Measurements from ENCODE around the gene CPED1. TPM values are rescaled to one million over a fixed set of nuclear protein-coding genes. Genes with fewer than 3 reads are reported as not detected.

CPED1 gene
- total RNA-seq, 4 donors from 2014 or later, result 7.4 to 19.6 (median 11.4) TPM

DNA sequence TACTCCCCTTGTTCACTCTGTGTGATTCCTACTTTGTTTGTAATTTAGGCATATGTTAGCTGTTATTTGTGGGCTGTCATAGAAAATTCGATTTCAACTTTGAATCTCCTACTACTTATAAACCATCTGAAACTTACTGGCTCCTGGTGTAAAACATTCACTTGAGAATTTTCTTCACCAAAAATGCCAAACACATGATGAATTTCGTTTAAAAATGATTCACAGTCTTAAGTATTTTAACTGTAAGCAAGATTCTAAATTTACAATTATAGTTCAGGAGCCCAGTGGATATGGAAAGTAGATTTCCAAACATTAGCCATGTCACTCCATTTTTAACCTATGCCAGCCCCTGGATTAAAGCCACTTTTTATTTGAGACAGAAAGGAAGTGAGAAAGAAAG lies 3.1 kb downstream of the CPED1 start:
- Histone ChIP-seq H3K36me3 (no peaks in the 10 kb centered on the region), H3K4me3 (replicated peaks in 1 of 3) (no peak overlapping the region), H3K9me3 (no peaks in the 10 kb centered on the region), H3K27me3 (no peaks in the 10 kb centered on the region), H3K27ac (peak overlapping the region in 2 of 3 donors; percentile 9 to 23), H3K4me1 (peaks cover 0 to 4% of the 10 kb centered on the region in 2 donors)
- intact Hi-C loops (cut with DNase I), result no loop called here
- TF ChIP-seq, protein P1, sequence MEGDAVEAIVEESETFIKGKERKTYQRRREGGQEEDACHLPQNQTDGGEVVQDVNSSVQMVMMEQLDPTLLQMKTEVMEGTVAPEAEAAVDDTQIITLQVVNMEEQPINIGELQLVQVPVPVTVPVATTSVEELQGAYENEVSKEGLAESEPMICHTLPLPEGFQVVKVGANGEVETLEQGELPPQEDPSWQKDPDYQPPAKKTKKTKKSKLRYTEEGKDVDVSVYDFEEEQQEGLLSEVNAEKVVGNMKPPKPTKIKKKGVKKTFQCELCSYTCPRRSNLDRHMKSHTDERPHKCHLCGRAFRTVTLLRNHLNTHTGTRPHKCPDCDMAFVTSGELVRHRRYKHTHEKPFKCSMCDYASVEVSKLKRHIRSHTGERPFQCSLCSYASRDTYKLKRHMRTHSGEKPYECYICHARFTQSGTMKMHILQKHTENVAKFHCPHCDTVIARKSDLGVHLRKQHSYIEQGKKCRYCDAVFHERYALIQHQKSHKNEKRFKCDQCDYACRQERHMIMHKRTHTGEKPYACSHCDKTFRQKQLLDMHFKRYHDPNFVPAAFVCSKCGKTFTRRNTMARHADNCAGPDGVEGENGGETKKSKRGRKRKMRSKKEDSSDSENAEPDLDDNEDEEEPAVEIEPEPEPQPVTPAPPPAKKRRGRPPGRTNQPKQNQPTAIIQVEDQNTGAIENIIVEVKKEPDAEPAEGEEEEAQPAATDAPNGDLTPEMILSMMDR (IDR thresholded peaks at IDR 0.05), result no peak
- TF ChIP-seq POLR2A (IDR thresholded peaks at IDR 0.05), result no peak
- WGBS, 2 donors, result 54 to 57% methylated on average over 2 of the region's 2 CpGs
- no peak for DNase-seq

DNA sequence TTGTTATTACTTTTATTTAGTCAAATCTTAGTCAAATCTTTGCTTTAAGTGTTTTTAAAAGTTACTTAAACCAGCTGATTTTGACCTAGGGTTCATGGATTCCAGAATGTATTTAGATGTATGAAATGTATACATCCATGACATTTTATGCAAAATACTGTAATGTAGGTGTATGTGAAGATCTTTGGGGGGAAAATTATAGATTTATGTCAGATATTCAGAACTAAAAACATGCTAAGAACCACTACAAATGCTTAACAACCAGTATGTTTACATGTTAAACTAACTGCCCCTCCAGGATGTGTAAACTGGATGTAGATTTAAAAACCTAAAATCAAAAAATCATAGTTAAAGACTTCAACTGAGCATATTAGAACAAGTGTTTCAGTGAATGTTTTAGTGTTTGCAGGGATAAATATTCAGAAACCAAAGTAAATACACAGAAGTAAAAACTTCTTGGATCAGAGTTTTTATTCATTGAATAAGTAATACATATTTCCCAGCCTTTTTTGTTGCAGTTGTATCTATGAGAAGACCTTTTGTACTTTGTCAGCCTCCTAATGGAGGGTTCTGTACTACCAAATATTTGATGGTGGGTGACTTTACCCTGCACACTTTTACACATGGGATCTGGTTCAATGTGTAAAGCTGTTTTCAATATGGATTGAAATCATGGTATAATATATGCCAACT lies 3.9 kb downstream of the CPED1 start:
- intact Hi-C loops (cut with DNase I), result no loop called here
- peaks cover 0 to 1% of the 10 kb centered on the region in 2 donors for H3K4me1 ChIP-seq
- no peak overlapping the region for H3K27ac ChIP-seq
- no peaks in the 10 kb centered on the region for H3K9me3 ChIP-seq
- H3K27me3 ChIP-seq, result no peaks in the 10 kb centered on the region
- no peak for TF ChIP-seq POLR2A (IDR thresholded peaks at IDR 0.05)
- TF ChIP-seq, protein P1 (IDR thresholded peaks at IDR 0.05), result no peak
- no peak for DNase-seq
- no peak overlapping the region for H3K4me3 ChIP-seq (replicated peaks in 1 of 3)
- no peaks in the 10 kb centered on the region for H3K36me3 ChIP-seq

DNA sequence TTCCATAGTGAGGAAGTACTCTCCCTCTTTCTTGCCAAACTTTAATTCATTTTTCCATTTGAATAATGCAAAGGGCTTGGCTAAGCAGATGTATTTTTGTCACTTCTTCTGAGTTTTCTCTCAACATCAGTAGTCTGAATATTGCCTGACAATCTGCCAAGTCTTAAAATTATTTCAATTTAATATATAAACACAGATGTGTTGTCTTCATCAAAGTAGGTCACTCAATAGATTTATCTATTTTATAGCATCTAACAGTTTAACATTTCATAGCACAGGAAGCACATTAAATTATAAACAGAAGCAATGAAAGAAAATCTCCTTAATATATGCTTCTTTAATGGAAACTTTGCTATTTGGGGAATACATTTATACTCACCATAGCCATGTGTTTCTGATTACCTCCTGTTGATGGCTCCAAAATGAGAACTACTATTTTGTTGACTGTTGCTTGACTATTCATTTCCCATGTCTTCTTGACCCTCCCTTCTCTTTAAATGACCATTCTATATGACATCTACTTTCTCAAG lies 4.5 kb downstream of the CPED1 start:
- no peaks in the 10 kb centered on the region for H3K9me3 ChIP-seq
- H3K27ac ChIP-seq, result no peak overlapping the region
- no peaks in the 10 kb centered on the region for H3K36me3 ChIP-seq
- no peaks in the 10 kb centered on the region for H3K27me3 ChIP-seq
- TF ChIP-seq, protein P1 (IDR thresholded peaks at IDR 0.05), result no peak
- no peak for TF ChIP-seq POLR2A (IDR thresholded peaks at IDR 0.05)
- no peak overlapping the region for H3K4me3 ChIP-seq (replicated peaks in 1 of 3)
- DNase-seq, result no peak
- intact Hi-C loops (cut with DNase I), result no loop called here
- no peaks in the 10 kb centered on the region for H3K4me1 ChIP-seq

DNA sequence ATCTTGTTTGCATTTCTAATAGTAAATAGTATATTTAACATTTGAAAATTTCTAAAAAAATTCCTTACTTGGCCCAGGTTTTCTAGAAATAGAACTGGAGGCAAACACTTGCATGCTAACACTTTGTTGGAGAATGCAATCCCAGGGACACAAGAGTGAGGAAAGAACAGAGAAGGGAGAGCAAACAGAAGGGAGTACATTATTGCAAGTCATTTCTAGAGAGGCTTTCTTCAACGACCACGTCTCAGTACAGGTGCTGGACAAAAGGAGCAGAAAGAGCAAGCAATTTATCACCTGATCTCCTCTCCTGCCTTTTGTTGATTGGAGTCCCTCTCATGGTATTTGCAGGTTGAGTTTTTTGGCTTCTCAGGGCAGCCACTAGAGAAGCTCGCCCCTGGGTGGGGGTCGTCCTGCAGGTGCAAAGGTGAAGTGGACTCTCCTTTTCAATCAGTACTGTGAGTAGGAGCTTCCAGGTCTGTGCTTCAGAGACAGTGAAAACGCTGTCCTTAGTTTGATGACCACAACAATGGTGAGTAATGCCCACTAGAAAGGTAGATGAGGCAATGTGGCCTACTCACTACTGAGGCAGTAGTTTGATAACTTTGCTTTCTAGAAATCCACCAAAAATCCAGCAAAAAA lies 5.2 kb downstream of the CPED1 start:
- Histone ChIP-seq H3K27me3 (no peaks in the 10 kb centered on the region), H3K4me3 (replicated peaks in 1 of 3) (no peak overlapping the region), H3K9me3 (no peaks in the 10 kb centered on the region), H3K36me3 (no peaks in the 10 kb centered on the region), H3K4me1 (no peaks in the 10 kb centered on the region), H3K27ac (no peak overlapping the region)
- intact Hi-C loops (cut with DNase I), result no loop called here
- no peak for DNase-seq
- WGBS, 2 donors, result 55 to 59% methylated on average over 5 of the region's 5 CpGs
- TF ChIP-seq POLR2A (IDR thresholded peaks at IDR 0.05), result no peak
- TF ChIP-seq, protein P1 (IDR thresholded peaks at IDR 0.05), result no peak
